Lung (tissue), 12 donors: ENCODE measurements around the gene OR52I1. TPM values are rescaled to one million over a fixed set of nuclear protein-coding genes. Genes with fewer than 3 reads are reported as not detected.

ENCODE experiments used
- ATAC-seq: fragments of 200-7000 bp; cut with Tn5 transposase; one replicate; pipeline ENCODE4 v1.9.1; 2020; ENCODE audit warnings: moderate number of reproducible peaks; ENCODE audit not compliant: insufficient read depth, low FRiP score
- DNase-seq, 3 donors: peaks; one replicate each; pipeline ENCODE4 v3.0.0-alpha.2; 2013 to 2017
- H3K27ac ChIP-seq, 2 donors: one replicate each; pipeline ENCODE4 v1.5.1; 2013; ENCODE audit warnings: mild to moderate bottlenecking in 2 of 2, moderate library complexity in 2 of 2, control low read depth in 1 of 2, inconsistent platforms in 1 of 2, low read depth in 1 of 2, low read length in 1 of 2
- H3K27me3 ChIP-seq, 3 donors: one replicate each; pipeline ENCODE4 v1.5.1; 2013; ENCODE audit warnings: low read length in 2 of 3; ENCODE audit not compliant: control insufficient read depth in 3 of 3, insufficient read depth in 3 of 3
- H3K36me3 ChIP-seq, 4 donors: one replicate each; pipeline ENCODE4 v1.5.1; 2013; ENCODE audit warnings: low read length in 4 of 4, mild to moderate bottlenecking in 1 of 4, moderate library complexity in 1 of 4; ENCODE audit not compliant: control insufficient read depth in 4 of 4, insufficient read depth in 4 of 4
- H3K4me1 ChIP-seq, 5 donors: one replicate each; pipeline ENCODE4 v1.5.1; 2013; ENCODE audit warnings: low read length in 5 of 5, mild to moderate bottlenecking in 2 of 5, moderate library complexity in 1 of 5; ENCODE audit not compliant: control insufficient read depth in 5 of 5, insufficient read depth in 5 of 5
- H3K4me3 ChIP-seq: one replicate; pipeline ENCODE4 v1.5.1; 2013; ENCODE audit warnings: mild to moderate bottlenecking, control low read depth, moderate library complexity
- H3K9ac ChIP-seq, 2 donors: one replicate each; pipeline ENCODE4 v1.5.1; 2013; ENCODE audit warnings: low read length in 2 of 2, control low read depth in 1 of 2; ENCODE audit not compliant: insufficient read depth in 1 of 2
- H3K9me3 ChIP-seq, 4 donors: one replicate each; pipeline ENCODE4 v1.5.1; 2013; ENCODE audit warnings: low read length in 3 of 4, mild to moderate bottlenecking in 1 of 4, moderate library complexity in 1 of 4; ENCODE audit not compliant: control insufficient read depth in 4 of 4, insufficient read depth in 3 of 4
- WGBS, 2 donors: extraction: QIAGEN DNeasy Blood & Tissue Kit; methylation state at CpG; one replicate each; pipeline ENCODE4 v1.1.7; 2013; 5-methylcytosine and 5-hydroxymethylcytosine counted together
- polyA plus RNA-seq, 2 donors: library from polyadenylated mRNA; stranded (reverse); fragments of 200-250 nt; gene quantifications; one replicate each; pipeline ENCODE4 v1.2.1, GENCODE V29; 2013
- total RNA-seq, 2 donors: library from RNA; depleted of rRNA in 1 of 2; stranded (reverse); fragments of >200 nt in 1 of 2; gene quantifications; one replicate each; pipeline ENCODE4 v1.2.1, GENCODE V29; 2014 to 2021
- TF ChIP-seq, protein P1 (sequence below): IDR thresholded peaks from 2 replicates; pipeline ENCODE4 v1.5.1; 2012; ENCODE audit warnings: mild to moderate bottlenecking; ENCODE audit errors: control extremely low read depth, extremely low read depth
- donor health status: control.
- donor health status: control.
- donor health status: Bipolar disorder and iron deficiency.
- donor health status: healthy.
- donor health status: DM: yes; HTN: yes; CAD: no.

OR52I1 gene
- total and polyA plus RNA-seq, 4 donors = not detected

- Histone ChIP-seq H3K27ac (no peak overlapping the region), H3K9ac (no peak overlapping the region), H3K9me3 (peaks cover 0 to 8% (median 1%) of the 10 kb centered on the region in 4 donors), H3K36me3 (no peaks in the 10 kb centered on the region), H3K27me3 (no peaks in the 10 kb centered on the region), H3K4me1 (no peaks in the 10 kb centered on the region), H3K4me3 (no peak overlapping the region)
- TF ChIP-seq, protein P1, sequence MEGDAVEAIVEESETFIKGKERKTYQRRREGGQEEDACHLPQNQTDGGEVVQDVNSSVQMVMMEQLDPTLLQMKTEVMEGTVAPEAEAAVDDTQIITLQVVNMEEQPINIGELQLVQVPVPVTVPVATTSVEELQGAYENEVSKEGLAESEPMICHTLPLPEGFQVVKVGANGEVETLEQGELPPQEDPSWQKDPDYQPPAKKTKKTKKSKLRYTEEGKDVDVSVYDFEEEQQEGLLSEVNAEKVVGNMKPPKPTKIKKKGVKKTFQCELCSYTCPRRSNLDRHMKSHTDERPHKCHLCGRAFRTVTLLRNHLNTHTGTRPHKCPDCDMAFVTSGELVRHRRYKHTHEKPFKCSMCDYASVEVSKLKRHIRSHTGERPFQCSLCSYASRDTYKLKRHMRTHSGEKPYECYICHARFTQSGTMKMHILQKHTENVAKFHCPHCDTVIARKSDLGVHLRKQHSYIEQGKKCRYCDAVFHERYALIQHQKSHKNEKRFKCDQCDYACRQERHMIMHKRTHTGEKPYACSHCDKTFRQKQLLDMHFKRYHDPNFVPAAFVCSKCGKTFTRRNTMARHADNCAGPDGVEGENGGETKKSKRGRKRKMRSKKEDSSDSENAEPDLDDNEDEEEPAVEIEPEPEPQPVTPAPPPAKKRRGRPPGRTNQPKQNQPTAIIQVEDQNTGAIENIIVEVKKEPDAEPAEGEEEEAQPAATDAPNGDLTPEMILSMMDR = no peak
- 50 to 56% methylated on average over 15 of the region's 15 CpGs for WGBS, 2 donors
- peak; percentile 50 to 61 (median 50) for DNase-seq
- no peak for ATAC-seq
Measured at GRCh38 chr11:4626207-4627099, 32.6 kb downstream of the OR52I1 start.

GRCh38 chr11:4636136-4636535 lies 42.3 kb downstream of the OR52I1 start:
- H3K4me3 ChIP-seq = no peak overlapping the region
- no peaks in the 10 kb centered on the region for H3K36me3 ChIP-seq
- no peaks in the 10 kb centered on the region for H3K4me1 ChIP-seq
- H3K9ac ChIP-seq = no peak overlapping the region
- H3K27me3 ChIP-seq = peaks cover 0 to 11% (median 0%) of the 10 kb centered on the region in 3 donors
- H3K27ac ChIP-seq = no peak overlapping the region
- TF ChIP-seq, protein P1 = no peak
- no peak for ATAC-seq
- DNase-seq = no peak
- no peaks in the 10 kb centered on the region for H3K9me3 ChIP-seq
- WGBS, 2 donors = 80 to 86% methylated on average over 2 of the region's 2 CpGs

DNA sequence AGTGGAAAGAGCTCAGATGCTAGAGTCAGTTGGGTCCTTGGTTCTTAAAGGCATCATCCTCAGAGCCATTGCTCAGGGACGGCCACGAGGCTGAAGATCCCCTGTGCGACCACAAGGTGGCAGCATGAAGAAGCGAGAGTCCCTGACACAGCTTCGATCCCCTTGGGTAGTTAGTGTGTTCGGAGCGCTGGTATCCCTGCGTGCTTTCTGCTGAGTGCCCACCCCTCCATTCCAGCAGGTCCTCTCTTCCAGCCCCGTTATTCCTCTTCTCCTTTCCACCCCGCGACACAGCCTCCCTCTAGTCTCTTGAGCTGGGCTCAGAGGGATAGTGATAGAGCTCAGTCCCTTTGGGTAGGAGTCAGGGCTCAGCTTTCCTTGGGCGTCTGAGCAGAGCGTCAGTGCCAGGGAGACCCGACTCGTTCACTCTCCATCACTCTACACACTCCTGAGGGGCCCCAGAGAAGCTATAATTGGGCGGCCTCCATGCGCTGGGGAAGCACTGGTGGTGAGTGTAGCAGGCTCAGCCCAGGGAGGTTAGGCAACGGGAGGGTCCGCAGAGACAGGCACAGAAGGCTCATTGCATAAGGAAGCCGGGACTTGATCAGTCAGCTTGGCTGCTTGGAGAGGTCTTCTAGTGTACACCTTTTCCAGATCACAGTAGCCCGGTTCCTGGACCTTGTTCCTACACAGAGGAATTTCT lies 43.3 kb downstream of the OR52I1 start, which contains the start of gene OR51D1:
Gene OR51D1 (plus strand): TSS at position 516 of the 700 bp plus-strand sequence. CDS start 2,314 bp downstream, outside the sequence.
- WGBS, 2 donors = 32 to 33% methylated on average over 21 of the region's 21 CpGs
- H3K27ac ChIP-seq = no peak within 1 kb of the TSS
- TF ChIP-seq, protein P1 = peak; percentile 59
- H3K9ac ChIP-seq = no peak within 1 kb of the TSS
- H3K4me1 ChIP-seq = no peaks in the 10 kb centered on the region
- peaks cover 0 to 11% (median 0%) of the 10 kb centered on the region in 3 donors for H3K27me3 ChIP-seq
- no peaks in the 10 kb centered on the region for H3K36me3 ChIP-seq
- ATAC-seq (peak; percentile 87), DNase-seq (peak; percentile 67 to 76 (median 73))
- H3K9me3 ChIP-seq = no peaks in the 10 kb centered on the region
- no peak within 1 kb of the TSS for H3K4me3 ChIP-seq
